Mucosa of gallbladder (tissue), 1 donor: ENCODE measurements around the gene SCRG1. TPM values are rescaled to one million over a fixed set of nuclear protein-coding genes. Genes with fewer than 3 reads are reported as not detected.

Source experiments
- DNase-seq: peaks from one replicate; pipeline ENCODE4 v3.0.0-alpha.2; 2020; ENCODE audit warnings: low spot score
- total RNA-seq: library from RNA; stranded (reverse); gene quantifications from one replicate; pipeline ENCODE4 v1.2.1, GENCODE V29; 2021
- donor health status: DM: no; HTN: no; CAD: no.

The SCRG1 gene
- total RNA-seq, 1 donor from 2014 or later = 8.4 TPM

GRCh38 chr4:173411106-173411693, 12.3 kb upstream of the SCRG1 start:
- DNase-seq = no peak

GRCh38 chr4:173410079-173410478, 11.2 kb upstream of the SCRG1 start:
- DNase-seq = no peak

- DNase-seq = no peak
These were observed 7.1 kb upstream of the SCRG1 start for GRCh38 chr4:173405840-173406606.

- DNase-seq = no peak
These were observed 5.5 kb upstream of the SCRG1 start for GRCh38 chr4:173404296-173404865.

GRCh38 chr4:173403051-173403450, 4.1 kb upstream of the SCRG1 start:
- DNase-seq = no peak

- DNase-seq = no peak
These were observed 2.1 kb upstream of the SCRG1 start for GRCh38 chr4:173401063-173401462.

GRCh38 chr4:173398220-173398619, 696 bp downstream of the SCRG1 start:
- no peak for DNase-seq

GRCh38 chr4:173397604-173398003, 1.3 kb downstream of the SCRG1 start:
- no peak for DNase-seq

- DNase-seq = no peak
These were observed 7.2 kb downstream of the SCRG1 start for GRCh38 chr4:173391701-173392100.

GRCh38 chr4:173386751-173387150, 12.2 kb downstream of the SCRG1 start:
- DNase-seq = no peak

- DNase-seq = no peak
These were observed 16.6 kb downstream of the SCRG1 start for GRCh38 chr4:173382349-173382748.

GRCh38 chr4:173381610-173382009, 17.3 kb downstream of the SCRG1 start:
- no peak for DNase-seq

GRCh38 chr4:173380987-173381386, 17.9 kb downstream of the SCRG1 start:
- DNase-seq = no peak

GRCh38 chr4:173379929-173380328, 19.0 kb downstream of the SCRG1 start:
- no peak for DNase-seq

- no peak for DNase-seq
These were observed 24.3 kb downstream of the SCRG1 start for GRCh38 chr4:173374588-173374987.

GRCh38 chr4:173371292-173372192, 27.4 kb downstream of the SCRG1 start:
- peak; percentile 70 for DNase-seq

GRCh38 chr4:173370477-173371291, 28.2 kb downstream of the SCRG1 start, which contains the start of gene SAP30:
TSS of gene SAP30 (plus strand) at chr4:173370954. CDS start at chr4:173371183, 229 bp downstream.
- DNase-seq = peak; percentile 99

GRCh38 chr4:173370130-173370476, 28.8 kb downstream of the SCRG1 start:
- no peak for DNase-seq

- DNase-seq = no peak
These were observed 31.0 kb downstream of the SCRG1 start for GRCh38 chr4:173367946-173368345.

GRCh38 chr4:173367285-173367684, 31.6 kb downstream of the SCRG1 start:
- DNase-seq = no peak

GRCh38 chr4:173365359-173365996, 33.4 kb downstream of the SCRG1 start:
- no peak for DNase-seq
